Aorta (tissue), 5 donors: ENCODE results near the gene FFAR3. TPM values are rescaled to one million over a fixed set of nuclear protein-coding genes. Genes with fewer than 3 reads are reported as not detected.

ENCODE experiments used
- ATAC-seq: fragments of 200-7000 bp; cut with Tn5 transposase; one replicate; pipeline ENCODE4 v1.9.1; 2022; ENCODE audit warnings: moderate library complexity; ENCODE audit not compliant: low FRiP score
- DNase-seq, 2 donors: peaks; one replicate each; pipeline ENCODE4 v3.0.0-alpha.2; 2020
- H3K27ac ChIP-seq, 2 donors: one replicate each; pipeline ENCODE4 v1.5.1; 2013; ENCODE audit warnings: low read length in 2 of 2, mild to moderate bottlenecking in 2 of 2, moderate library complexity in 2 of 2, control low read depth in 1 of 2, inconsistent platforms in 1 of 2, low read depth in 1 of 2
- H3K27me3 ChIP-seq, 2 donors: one replicate each; pipeline ENCODE4 v1.6.1; 2013; ENCODE audit warnings: control low read depth in 1 of 2, low read length in 1 of 2, mild to moderate bottlenecking in 1 of 2, moderate library complexity in 1 of 2; ENCODE audit not compliant: insufficient read depth in 2 of 2, control insufficient read depth in 1 of 2
- H3K36me3 ChIP-seq, 2 donors: one replicate each; pipeline ENCODE4 v1.6.1; 2013; ENCODE audit warnings: control low read depth in 1 of 2, low read length in 1 of 2, mild to moderate bottlenecking in 1 of 2; ENCODE audit not compliant: insufficient read depth in 2 of 2, control insufficient read depth in 1 of 2
- H3K4me1 ChIP-seq, 2 donors: one replicate each; pipeline ENCODE4 v1.6.1; 2013; ENCODE audit warnings: low read length in 2 of 2, control low read depth in 1 of 2, mild to moderate bottlenecking in 1 of 2, moderate library complexity in 1 of 2; ENCODE audit not compliant: insufficient read depth in 2 of 2, control insufficient read depth in 1 of 2
- H3K4me3 ChIP-seq, 2 donors: one replicate each; pipeline ENCODE4 v1.5.1; 2013; ENCODE audit warnings: low read length in 2 of 2, control low read depth in 1 of 2, mild to moderate bottlenecking in 1 of 2
- H3K9me3 ChIP-seq: one replicate; pipeline ENCODE4 v1.6.1; 2013; ENCODE audit warnings: mild to moderate bottlenecking, low read length; ENCODE audit not compliant: control insufficient read depth
- WGBS, 2 donors: extraction: QIAGEN DNeasy Blood & Tissue Kit; methylation state at CpG; one replicate each; pipeline ENCODE4 v1.1.7; 2013; 5-methylcytosine and 5-hydroxymethylcytosine counted together
- intact Hi-C, 2 donors: fragments of 100-400 bp; cut with DNase I; formaldehyde crosslinking; loops; one replicate each; pipeline versions ENCODE4 v1.14.2 to v1.15.0; 2022
- polyA plus RNA-seq, 2 donors: library from polyadenylated mRNA; stranded (reverse); fragments of 200-250 nt; gene quantifications; one replicate each; pipeline ENCODE4 v1.2.3, GENCODE V29; 2013
- total RNA-seq, 2 donors: library from RNA; stranded (reverse); fragmentation: NEBNext Ultra II Directional; extraction: Animal tissue kit (Norgen Biotek cat#: 25700); gene quantifications; one replicate each; pipeline ENCODE4 v1.2.1, GENCODE V29; 2021
- donor health status: healthy with polysubstance abuse.
- donor health status: Bipolar disorder and iron deficiency.
- donor health status: DM: no; HTN: no; CAD: no.
- donor health status: DM: no; HTN: no; CAD: no.
- donor health status: DM: yes; HTN: yes; CAD: no.

Gene FFAR3
- total and polyA plus RNA-seq, 4 donors, result 0.32 to 0.39 TPM; not detected in 2

DNA sequence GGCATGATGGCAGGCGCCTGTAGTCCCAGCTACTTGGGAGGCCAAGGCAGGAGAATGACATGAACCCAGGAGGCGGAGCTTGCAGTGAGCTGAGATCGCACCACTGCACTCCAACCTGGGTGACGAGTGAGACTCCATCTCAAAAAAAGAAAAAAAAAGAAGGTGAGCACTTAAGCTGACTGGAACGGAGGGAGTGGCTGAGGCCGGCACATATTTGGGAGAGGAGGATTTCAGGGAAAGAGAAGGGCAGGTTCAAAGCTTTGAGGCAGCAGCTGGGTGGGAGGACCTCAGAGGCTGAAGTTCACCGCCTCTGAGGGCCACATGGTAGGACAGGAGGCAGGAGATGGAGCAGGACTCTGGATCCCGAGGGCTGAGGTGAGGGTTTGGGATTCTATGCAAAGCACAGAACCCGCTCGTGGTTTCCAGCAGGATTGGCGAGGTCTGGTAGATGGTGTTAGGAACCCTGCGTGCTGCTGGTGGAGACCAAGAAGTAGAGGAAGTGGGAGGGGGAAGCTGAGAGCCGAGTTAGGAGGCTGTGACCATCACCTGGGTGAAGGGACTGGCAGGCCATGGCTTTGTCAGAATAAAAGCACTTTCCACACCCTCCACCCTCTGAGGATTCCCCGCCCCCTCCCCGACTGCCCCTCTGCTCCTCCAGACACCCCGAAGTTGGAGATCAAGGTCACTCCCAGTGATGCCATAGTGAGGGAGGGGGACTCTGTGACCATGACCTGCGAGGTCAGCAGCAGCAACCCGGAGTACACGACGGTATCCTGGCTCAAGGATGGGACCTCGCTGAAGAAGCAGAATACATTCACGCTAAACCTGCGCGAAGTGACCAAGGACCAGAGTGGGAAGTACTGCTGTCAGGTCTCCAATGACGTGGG lies 20.9 kb upstream of the FFAR3 start:
- H3K9me3 ChIP-seq, result no peaks in the 10 kb centered on the region
- H3K4me1 ChIP-seq, result no peaks in the 10 kb centered on the region
- intact Hi-C loops, result no loop called here
- H3K27me3 ChIP-seq, result no peaks in the 10 kb centered on the region
- ATAC-seq (no peak), DNase-seq (peak in 1 of 2 donors; percentile 21)
- H3K36me3 ChIP-seq, result no peaks in the 10 kb centered on the region
- H3K27ac ChIP-seq, result no peak overlapping the region
- H3K4me3 ChIP-seq, result no peak overlapping the region
- WGBS, 2 donors, result 75 to 77% methylated on average over 25 of the region's 25 CpGs

DNA sequence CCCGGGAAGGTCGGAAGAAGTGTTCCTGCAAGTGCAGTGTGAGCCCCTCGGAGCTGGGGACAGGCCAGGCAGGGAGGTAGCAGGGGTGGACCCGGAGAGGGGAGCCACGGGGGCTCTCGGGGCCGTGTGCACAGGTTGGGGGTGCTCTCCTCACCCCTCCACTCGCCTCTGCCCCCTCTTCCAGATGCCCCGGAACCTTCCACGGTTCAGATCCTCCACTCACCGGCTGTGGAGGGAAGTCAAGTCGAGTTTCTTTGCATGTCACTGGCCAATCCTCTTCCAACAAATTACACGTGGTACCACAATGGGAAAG lies 20.3 kb upstream of the FFAR3 start:
- no peak overlapping the region for H3K27ac ChIP-seq
- H3K4me3 ChIP-seq, result no peak overlapping the region
- H3K36me3 ChIP-seq, result no peaks in the 10 kb centered on the region
- no peaks in the 10 kb centered on the region for H3K4me1 ChIP-seq
- DNase-seq, result no peak
- no peaks in the 10 kb centered on the region for H3K9me3 ChIP-seq
- no peak for ATAC-seq
- intact Hi-C loops, result no loop called here
- H3K27me3 ChIP-seq, result no peaks in the 10 kb centered on the region
- 78 to 79% methylated on average over 13 of the region's 13 CpGs for WGBS, 2 donors

DNA sequence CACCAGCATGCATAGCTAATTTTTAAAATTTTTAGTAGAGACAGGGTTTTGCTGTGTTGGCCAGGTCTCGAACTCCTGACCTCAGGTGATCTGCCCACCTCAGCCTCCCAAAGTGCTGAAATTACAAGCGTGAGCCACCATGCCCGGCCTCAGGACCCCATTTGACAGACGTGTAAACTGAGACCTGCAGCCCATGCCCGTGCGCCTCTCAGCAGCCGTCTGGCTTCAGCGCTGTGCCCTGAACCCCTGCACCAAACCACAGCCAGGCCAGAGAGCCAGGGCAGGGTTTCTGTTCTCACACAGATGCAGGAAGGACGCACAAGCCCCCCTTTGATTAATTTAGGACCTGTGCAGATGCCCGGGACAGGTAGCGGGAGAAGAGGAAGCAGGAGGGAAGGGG lies 17.8 kb upstream of the FFAR3 start:
- ATAC-seq (no peak), DNase-seq (peak in 1 of 2 donors; percentile 17)
- 83 to 86% methylated on average over 11 of the region's 11 CpGs for WGBS, 2 donors
- Histone ChIP-seq H3K4me1 (no peaks in the 10 kb centered on the region), H3K36me3 (no peaks in the 10 kb centered on the region), H3K9me3 (no peaks in the 10 kb centered on the region), H3K4me3 (no peak overlapping the region), H3K27ac (no peak overlapping the region), H3K27me3 (no peaks in the 10 kb centered on the region)
- intact Hi-C loops, result no loop called here

- 81 to 82% methylated on average over 16 of the region's 16 CpGs for WGBS, 2 donors
- DNase-seq (peak; percentile 23 to 75), ATAC-seq (no peak)
- H3K36me3 ChIP-seq, result no peaks in the 10 kb centered on the region
- intact Hi-C loops, result no loop called here
- H3K4me1 ChIP-seq, result no peaks in the 10 kb centered on the region
- H3K4me3 ChIP-seq, result no peak overlapping the region
- no peak overlapping the region for H3K27ac ChIP-seq
- H3K9me3 ChIP-seq, result no peaks in the 10 kb centered on the region
- H3K27me3 ChIP-seq, result no peaks in the 10 kb centered on the region
Observed at GRCh38 chr19:35341006-35341405, 17.3 kb upstream of the FFAR3 start.

DNA sequence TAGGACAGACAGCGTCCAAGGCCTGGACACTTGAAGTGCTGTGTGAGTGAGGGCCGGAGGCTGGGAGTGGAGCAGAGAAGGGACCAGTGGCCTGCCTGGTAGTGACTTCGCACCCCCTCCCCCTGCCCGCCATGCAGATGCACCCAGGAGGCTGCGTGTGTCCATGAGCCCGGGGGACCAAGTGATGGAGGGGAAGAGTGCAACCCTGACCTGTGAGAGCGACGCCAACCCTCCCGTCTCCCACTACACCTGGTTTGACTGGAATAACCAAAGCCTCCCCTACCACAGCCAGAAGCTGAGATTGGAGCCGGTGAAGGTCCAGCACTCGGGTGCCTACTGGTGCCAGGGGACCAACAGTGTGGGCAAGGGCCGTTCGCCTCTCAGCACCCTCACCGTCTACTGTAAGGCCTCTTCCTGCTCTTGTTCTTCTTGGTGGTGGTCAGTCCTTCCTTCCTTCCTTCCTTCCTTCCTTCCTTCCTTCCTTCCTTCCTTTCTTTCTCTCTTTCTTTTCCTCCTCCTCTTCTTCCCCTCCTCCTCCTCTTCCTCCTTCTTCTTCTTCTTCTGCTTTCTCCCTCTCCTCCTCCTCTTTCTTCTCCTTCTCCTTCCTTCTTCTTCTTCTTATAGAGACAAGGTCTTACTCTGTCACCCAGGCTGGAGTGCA lies 16.6 kb upstream of the FFAR3 start:
- Histone ChIP-seq H3K36me3 (no peaks in the 10 kb centered on the region), H3K27ac (no peak overlapping the region), H3K27me3 (no peaks in the 10 kb centered on the region), H3K4me3 (no peak overlapping the region), H3K4me1 (no peaks in the 10 kb centered on the region), H3K9me3 (no peaks in the 10 kb centered on the region)
- DNase-seq (peak; percentile 31 to 66), ATAC-seq (no peak)
- intact Hi-C loops, result no loop called here
- 86 to 87% methylated on average over 14 of the region's 14 CpGs for WGBS, 2 donors

GRCh38 chr19:35342430-35342829 lies 15.8 kb upstream of the FFAR3 start:
- ATAC-seq, result no peak
- H3K4me3 ChIP-seq, result no peak overlapping the region
- no peaks in the 10 kb centered on the region for H3K4me1 ChIP-seq
- H3K36me3 ChIP-seq, result no peaks in the 10 kb centered on the region
- 38 to 41% methylated on average over 5 of the region's 5 CpGs for WGBS, 2 donors
- peak in 1 of 2 donors; percentile 31 for DNase-seq
- H3K27me3 ChIP-seq, result no peaks in the 10 kb centered on the region
- no peak overlapping the region for H3K27ac ChIP-seq
- intact Hi-C loops, result no loop called here
- H3K9me3 ChIP-seq, result no peaks in the 10 kb centered on the region

DNA sequence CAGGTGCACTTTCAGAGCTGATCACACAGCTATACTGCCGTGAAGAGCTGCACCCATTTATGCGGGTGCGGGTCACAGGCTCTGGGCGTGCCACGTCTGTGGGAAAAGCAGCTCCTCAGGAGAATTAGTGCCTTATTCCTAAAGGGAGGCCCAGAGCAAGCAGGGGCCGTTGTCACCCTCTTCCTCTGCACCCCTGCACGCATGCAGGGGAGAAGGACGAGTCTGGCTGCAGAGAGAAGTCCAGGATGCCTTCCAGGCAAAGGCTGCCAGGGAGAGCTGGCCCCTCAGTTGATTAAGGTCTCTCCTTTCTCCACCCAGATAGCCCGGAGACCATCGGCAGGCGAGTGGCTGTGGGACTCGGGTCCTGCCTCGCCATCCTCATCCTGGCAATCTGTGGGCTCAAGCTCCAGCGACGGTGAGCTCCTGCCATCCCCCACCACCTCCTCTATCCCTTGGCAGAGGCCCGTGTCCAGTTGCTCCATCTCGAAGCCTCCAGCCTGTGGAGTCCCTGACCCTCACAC lies 13.7 kb upstream of the FFAR3 start:
- H3K36me3 ChIP-seq, result no peaks in the 10 kb centered on the region
- 73 to 79% methylated on average over 16 to 17 of the region's 17 CpGs for WGBS, 2 donors
- no peaks in the 10 kb centered on the region for H3K27me3 ChIP-seq
- H3K9me3 ChIP-seq, result no peaks in the 10 kb centered on the region
- ATAC-seq (no peak), DNase-seq (peak in 1 of 2 donors; percentile 55)
- intact Hi-C loops, result no loop called here
- no peak overlapping the region for H3K4me3 ChIP-seq
- H3K27ac ChIP-seq, result no peak overlapping the region
- H3K4me1 ChIP-seq, result no peaks in the 10 kb centered on the region

DNA sequence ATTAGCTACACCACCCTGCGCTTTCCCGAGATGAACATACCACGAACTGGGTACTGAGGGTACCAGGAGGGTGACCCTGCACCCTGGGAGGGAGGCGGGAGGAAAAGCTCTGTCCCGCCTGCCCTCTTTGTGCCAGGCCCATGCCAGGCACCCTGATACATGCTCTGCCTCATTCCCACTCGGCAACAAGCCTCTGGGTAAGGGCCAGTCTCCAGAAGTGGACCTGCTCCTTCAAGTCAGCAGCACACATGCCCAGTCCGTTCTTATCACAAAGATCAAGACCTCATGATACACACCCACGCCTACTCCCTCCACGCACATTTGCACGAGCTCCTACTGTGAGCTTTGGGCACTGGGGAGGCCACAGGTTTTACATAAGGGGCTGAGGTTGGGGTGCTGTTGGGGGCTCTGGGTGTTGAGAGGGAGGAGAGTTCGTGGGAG lies 12.6 kb upstream of the FFAR3 start:
- Histone ChIP-seq H3K4me3 (no peak overlapping the region), H3K9me3 (no peaks in the 10 kb centered on the region), H3K36me3 (no peaks in the 10 kb centered on the region), H3K4me1 (no peaks in the 10 kb centered on the region), H3K27me3 (no peaks in the 10 kb centered on the region), H3K27ac (no peak overlapping the region)
- intact Hi-C loops, result no loop called here
- 66 to 69% methylated on average over 11 of the region's 11 CpGs for WGBS, 2 donors
- peak in 1 of 2 donors; percentile 56 for DNase-seq
- ATAC-seq, result no peak
